ENCODE data around the gene RAVER1.

The RAVER1 gene

GRCh38 chr19:10299545-10300458, 33.5 kb downstream of the RAVER1 start:
- no peak overlapping the region for H3K4me2 ChIP-seq (ENCODE audit: low read length)
- H3K27me3 ChIP-seq (ENCODE audit: control insufficient read depth, insufficient read depth, low read length), result peaks cover under 1% of the 10 kb centered on the region
- no peak for TF ChIP-seq CTCF (IDR thresholded peaks at IDR 0.05)
- no peak overlapping the region for H3K27ac ChIP-seq
- no peak overlapping the region for H3K4me3 ChIP-seq (ENCODE audit: low read depth, low read length)
- H3K9ac ChIP-seq, result no peak overlapping the region
- peaks cover 5% of the 10 kb centered on the region for H3K4me1 ChIP-seq
- no peaks in the 10 kb centered on the region for H3K9me3 ChIP-seq (ENCODE audit: control insufficient read depth, low read length)
- H3K79me2 ChIP-seq, result no peaks in the 10 kb centered on the region
- H2AFZ ChIP-seq, result no peak overlapping the region
- H3K36me3 ChIP-seq (ENCODE audit: control insufficient read depth, insufficient read depth, low read length), result no peaks in the 10 kb centered on the region

DNA sequence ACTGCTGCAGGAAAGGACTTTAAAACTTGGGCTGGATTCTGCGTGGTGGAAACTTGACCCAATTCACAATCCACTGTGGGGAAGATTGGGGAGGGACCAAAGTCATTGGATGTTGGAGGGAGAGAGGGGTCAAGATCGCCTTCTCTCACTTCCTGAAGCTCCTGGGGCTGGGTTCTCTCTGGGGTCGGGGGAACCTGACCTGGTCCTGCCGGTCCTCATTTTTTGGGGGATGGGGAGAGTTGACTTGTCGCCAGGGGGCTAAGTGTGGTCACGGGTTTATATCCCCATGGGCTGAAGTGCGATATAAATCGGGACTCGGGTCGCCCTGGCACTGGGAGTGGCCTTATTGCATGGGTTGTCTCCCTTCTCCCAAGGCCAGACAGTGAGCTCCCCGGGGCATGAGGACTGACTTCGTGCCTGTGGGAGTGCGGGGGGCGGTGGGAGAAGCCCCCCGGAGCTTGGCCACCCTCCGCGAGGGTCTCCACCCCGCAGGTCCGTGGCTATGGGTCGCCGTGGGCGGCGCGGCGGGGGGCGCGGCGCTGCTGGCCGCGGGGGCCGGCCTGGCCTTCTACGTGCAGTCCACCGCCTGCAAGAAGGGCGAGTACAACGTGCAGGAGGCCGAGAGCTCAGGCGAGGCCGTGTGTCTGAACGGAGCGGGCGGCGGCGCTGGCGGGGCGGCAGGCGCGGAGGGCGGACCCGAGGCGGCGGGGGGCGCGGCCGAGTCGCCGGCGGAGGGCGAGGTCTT, 37.3 kb downstream of the RAVER1 start:
- Histone ChIP-seq H3K79me2 (no peaks in the 10 kb centered on the region), H3K9ac (no peak overlapping the region), H3K27me3 (ENCODE audit: control insufficient read depth, insufficient read depth, low read length) (peaks cover 11% of the 10 kb centered on the region), H2AFZ (peak overlapping the region; percentile 58), H3K4me3 (ENCODE audit: low read depth, low read length) (peak overlapping the region; percentile 51), H3K4me1 (peaks cover 8% of the 10 kb centered on the region), H3K36me3 (ENCODE audit: control insufficient read depth, insufficient read depth, low read length) (no peaks in the 10 kb centered on the region), H3K27ac (no peak overlapping the region), H3K4me2 (ENCODE audit: low read length) (peak overlapping the region; percentile 33), H3K9me3 (ENCODE audit: control insufficient read depth, low read length) (no peaks in the 10 kb centered on the region)
- no peak for TF ChIP-seq CTCF (IDR thresholded peaks at IDR 0.05)

GRCh38 chr19:10295305-10295846, 38.0 kb downstream of the RAVER1 start:
- H3K27ac ChIP-seq, result no peak overlapping the region
- peak overlapping the region; percentile 33 for H3K4me2 ChIP-seq (ENCODE audit: low read length)
- H3K27me3 ChIP-seq (ENCODE audit: control insufficient read depth, insufficient read depth, low read length), result peaks cover 11% of the 10 kb centered on the region
- no peak overlapping the region for H3K9ac ChIP-seq
- H3K36me3 ChIP-seq (ENCODE audit: control insufficient read depth, insufficient read depth, low read length), result no peaks in the 10 kb centered on the region
- H3K79me2 ChIP-seq, result no peaks in the 10 kb centered on the region
- peaks cover 8% of the 10 kb centered on the region for H3K4me1 ChIP-seq
- no peaks in the 10 kb centered on the region for H3K9me3 ChIP-seq (ENCODE audit: control insufficient read depth, low read length)
- H2AFZ ChIP-seq, result peak overlapping the region; percentile 58
- TF ChIP-seq CTCF (IDR thresholded peaks at IDR 0.05), result peak; percentile 5
- peak overlapping the region; percentile 51 for H3K4me3 ChIP-seq (ENCODE audit: low read depth, low read length)

DNA sequence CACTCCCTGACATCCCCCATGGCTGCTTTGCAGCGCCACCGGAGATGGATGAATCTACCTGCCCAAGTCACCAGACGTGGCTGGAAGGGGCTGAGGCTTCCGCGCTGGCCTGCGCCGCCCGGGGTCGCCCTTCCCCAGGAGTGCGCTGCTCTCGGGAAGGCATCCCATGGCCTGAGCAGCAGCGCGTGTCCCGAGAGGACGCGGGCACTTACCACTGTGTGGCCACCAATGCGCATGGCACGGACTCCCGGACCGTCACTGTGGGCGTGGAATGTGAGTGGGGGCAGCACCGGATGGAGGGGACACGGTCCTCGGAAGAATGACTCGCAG, 39.0 kb downstream of the RAVER1 start:
- no peak for TF ChIP-seq CTCF (IDR thresholded peaks at IDR 0.05)
- Histone ChIP-seq H3K4me1 (peaks cover 11% of the 10 kb centered on the region), H3K27me3 (ENCODE audit: control insufficient read depth, insufficient read depth, low read length) (peaks cover 11% of the 10 kb centered on the region), H3K36me3 (ENCODE audit: control insufficient read depth, insufficient read depth, low read length) (no peaks in the 10 kb centered on the region), H2AFZ (no peak overlapping the region), H3K79me2 (no peaks in the 10 kb centered on the region), H3K4me2 (ENCODE audit: low read length) (peak overlapping the region; percentile 33), H3K27ac (no peak overlapping the region), H3K4me3 (ENCODE audit: low read depth, low read length) (peak overlapping the region; percentile 51), H3K9ac (no peak overlapping the region), H3K9me3 (ENCODE audit: control insufficient read depth, low read length) (no peaks in the 10 kb centered on the region)
